Measurements from ENCODE around the gene STXBP5L.
"Not testable (repeated sequence)": the region's sequence is repeated elsewhere in the genome, so short reads cannot be mapped to it uniquely, and the experiment has no call there.

Gene STXBP5L

GRCh38 chr3:121431726-121432517 lies 523.9 kb downstream of the STXBP5L start:
- DNase-seq (ENCODE audit: low spot score), result no peak

- DNase-seq (ENCODE audit: low spot score), result no peak
These were observed 528.1 kb downstream of the STXBP5L start for GRCh38 chr3:121436074-121436473.

- DNase-seq (ENCODE audit: low spot score), result no peak
These were observed 528.6 kb downstream of the STXBP5L start for GRCh38 chr3:121436641-121437040.

- DNase-seq (ENCODE audit: low spot score), result no peak
These were observed 535.5 kb downstream of the STXBP5L start for GRCh38 chr3:121443456-121443855.

GRCh38 chr3:121451752-121452151 lies 543.7 kb downstream of the STXBP5L start:
- not testable (repeated sequence) for DNase-seq (ENCODE audit: low spot score)

- no peak for DNase-seq (ENCODE audit: low spot score)
These were observed 554.6 kb downstream of the STXBP5L start for GRCh38 chr3:121462565-121462964.

- no peak for DNase-seq (ENCODE audit: low spot score)
These were observed 555.7 kb downstream of the STXBP5L start for GRCh38 chr3:121463745-121464144.

- DNase-seq (ENCODE audit: low spot score), result no peak
These were observed 559.1 kb downstream of the STXBP5L start for GRCh38 chr3:121467085-121467484.

GRCh38 chr3:121473001-121473400 lies 565.0 kb downstream of the STXBP5L start:
- DNase-seq (ENCODE audit: low spot score), result no peak

Data from D341Med (cell line).